OCI-LY1 (cell line): ENCODE data around the gene ZNF26.

Experiments used
- CTCF ChIP-seq: fragments of 200-600 bp; sonication (generic), shearing (Covaris generic); IDR thresholded peaks from 2 replicates; pipeline ENCODE4 v1.5.1; 2017; ENCODE audit warnings: mild to moderate bottlenecking, antibody characterized with exemption, low read length, moderate library complexity, mixed read lengths
- EZH2 ChIP-seq: fragments of 200-600 bp; sonication (generic), shearing (Covaris generic); IDR thresholded peaks from 2 replicates; pipeline ENCODE4 v1.8.0; 2017; ENCODE audit warnings: borderline replicate concordance, mixed run types, mild to moderate bottlenecking, antibody characterized with exemption, low read length, moderate library complexity, mixed read lengths

- TF ChIP-seq CTCF (no peak), EZH2 (no peak)
These were observed 46.0 kb upstream of the ZNF26 start for GRCh38 chr12:132940071-132940719.
